ENCODE results near the gene FAN1.

The FAN1 gene

GRCh38 chr15:30921781-30922479 lies 18.2 kb downstream of the FAN1 start:
- no peak for DNase-seq

DNA sequence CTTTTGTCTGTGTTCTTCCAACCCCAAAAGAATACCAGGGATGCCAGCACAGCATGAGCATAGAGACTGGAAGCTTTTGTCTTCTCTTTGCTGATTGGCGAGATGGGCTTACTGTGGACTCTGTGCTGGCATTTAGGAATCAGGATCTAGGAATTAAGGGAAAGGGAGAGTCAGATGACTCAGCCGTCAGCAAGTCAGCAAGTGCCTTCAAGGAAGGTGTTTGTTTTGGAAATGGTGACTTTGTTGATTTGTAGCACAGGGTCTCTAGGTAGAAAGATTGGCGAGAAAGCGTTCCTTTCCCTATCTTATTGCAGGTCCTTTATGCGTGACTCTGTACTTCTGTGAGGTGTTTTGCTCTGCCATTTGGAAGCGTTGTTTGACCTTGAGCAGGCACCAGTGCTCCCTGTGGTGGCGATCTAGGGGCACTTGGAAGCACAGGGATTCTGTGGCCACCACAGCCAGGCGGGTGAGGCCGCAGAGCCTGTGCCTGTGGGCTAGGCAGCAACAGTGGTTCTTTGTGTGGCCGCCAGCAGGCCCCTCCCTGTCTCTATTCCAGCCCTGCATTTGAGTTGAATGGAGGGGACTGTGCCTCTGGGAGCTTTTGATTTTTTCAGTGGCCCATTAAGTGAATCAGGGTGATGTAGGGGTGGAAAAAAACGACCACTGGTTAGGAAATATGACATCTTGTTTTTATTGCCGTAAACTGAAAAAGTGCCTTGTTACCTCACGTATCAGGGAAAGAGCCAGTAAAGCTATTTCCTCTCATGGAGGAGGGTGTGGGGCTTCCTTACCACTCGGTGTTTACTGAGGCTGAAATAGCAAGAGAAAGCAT lies 19.0 kb downstream of the FAN1 start:
- no peak for DNase-seq

GRCh38 chr15:30923429-30923828 lies 19.7 kb downstream of the FAN1 start:
- DNase-seq: no peak

- DNase-seq: no peak
Measured at GRCh38 chr15:30924353-30924752, 20.6 kb downstream of the FAN1 start.

DNA sequence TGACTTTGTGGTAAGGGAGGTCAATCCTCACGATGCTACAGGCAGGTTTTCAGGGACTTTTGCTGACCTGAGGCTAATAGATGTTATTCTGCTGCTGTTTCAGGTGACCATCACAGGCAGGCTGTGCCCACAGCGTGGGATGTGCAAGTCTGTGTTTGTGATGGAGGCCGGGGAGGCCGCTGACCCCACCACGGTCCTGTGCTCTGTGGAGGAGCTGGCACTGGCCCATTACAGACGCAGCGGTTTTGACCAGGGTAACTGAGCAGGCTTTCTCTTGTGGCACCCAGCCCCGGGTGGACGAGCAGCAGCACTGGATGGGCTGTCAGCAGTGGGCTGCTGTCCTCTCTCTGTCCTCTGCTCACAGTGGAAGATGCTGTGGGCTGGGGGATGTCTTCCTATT lies 22.0 kb downstream of the FAN1 start:
- DNase-seq: no peak

DNA sequence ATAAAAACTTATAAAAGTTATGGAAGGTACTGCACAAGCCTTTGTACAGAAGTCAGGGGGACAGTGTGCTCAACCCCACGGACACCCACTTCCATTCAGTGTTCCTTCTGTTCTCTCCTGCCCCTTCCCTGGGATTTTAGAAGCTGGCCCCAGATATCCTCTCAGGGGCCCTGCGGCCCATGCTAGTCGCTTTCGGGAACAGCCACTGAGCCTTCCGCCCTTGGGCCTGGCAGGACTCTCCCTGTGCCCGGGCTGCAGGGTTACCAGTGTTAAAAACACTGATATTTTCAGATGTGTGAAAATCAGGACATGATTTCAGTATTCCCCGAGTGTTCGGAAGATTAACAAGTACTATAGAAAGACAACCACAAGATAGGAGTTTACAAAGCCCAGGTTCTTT lies 22.4 kb downstream of the FAN1 start:
- DNase-seq: no peak

- DNase-seq: no peak
Measured at GRCh38 chr15:30927148-30927761, 23.5 kb downstream of the FAN1 start.

- DNase-seq: no peak
Measured at GRCh38 chr15:30928076-30928475, 24.4 kb downstream of the FAN1 start.

GRCh38 chr15:30929064-30929669 lies 25.5 kb downstream of the FAN1 start:
- no peak for DNase-seq

DNA sequence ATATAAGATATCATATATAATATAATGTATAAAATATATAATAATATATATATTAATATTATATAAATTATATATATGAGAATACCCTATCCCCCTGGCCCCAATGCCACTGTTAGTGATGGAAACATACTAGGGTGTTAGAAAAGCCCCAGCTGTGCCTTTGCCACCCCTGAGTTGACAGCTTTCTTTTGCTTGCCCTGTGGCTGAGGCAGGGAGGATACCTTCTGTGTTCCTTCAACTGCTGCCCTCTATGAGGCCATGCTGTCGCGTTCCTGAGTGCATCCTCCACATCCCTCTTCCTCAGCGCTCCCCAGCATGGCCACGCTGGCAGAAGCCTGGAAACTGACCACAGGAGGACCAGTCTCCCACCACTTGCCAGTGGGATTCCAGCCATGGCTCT lies 26.3 kb downstream of the FAN1 start:
- no peak for DNase-seq

- no peak for DNase-seq
Measured at GRCh38 chr15:30930422-30930821, 26.7 kb downstream of the FAN1 start.

DNA sequence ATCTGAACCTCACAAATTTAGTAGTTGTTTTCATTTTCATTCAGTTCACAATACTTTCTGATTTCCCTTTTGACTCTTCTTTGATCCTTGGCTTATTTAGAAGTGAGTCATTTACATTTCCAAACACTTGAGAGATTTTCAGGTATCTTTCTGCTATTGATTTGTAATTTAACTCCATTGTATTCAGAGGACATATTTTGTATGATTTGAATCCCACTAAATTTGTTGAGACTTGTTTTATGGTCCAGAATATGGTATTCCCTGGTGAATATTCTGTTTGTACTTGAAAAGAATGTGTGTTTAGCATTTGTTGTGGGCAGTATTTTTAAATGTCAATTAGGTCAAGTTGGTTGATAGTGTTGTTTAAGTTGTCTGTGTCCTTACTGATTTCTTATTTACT lies 29.6 kb downstream of the FAN1 start:
- DNase-seq: no peak

- no peak for DNase-seq
Measured at GRCh38 chr15:30939161-30939560, 35.4 kb downstream of the FAN1 start.

GRCh38 chr15:30940359-30940758 lies 36.6 kb downstream of the FAN1 start:
- DNase-seq: no peak

GRCh38 chr15:30941520-30941919 lies 37.8 kb downstream of the FAN1 start:
- DNase-seq: no peak

DNA sequence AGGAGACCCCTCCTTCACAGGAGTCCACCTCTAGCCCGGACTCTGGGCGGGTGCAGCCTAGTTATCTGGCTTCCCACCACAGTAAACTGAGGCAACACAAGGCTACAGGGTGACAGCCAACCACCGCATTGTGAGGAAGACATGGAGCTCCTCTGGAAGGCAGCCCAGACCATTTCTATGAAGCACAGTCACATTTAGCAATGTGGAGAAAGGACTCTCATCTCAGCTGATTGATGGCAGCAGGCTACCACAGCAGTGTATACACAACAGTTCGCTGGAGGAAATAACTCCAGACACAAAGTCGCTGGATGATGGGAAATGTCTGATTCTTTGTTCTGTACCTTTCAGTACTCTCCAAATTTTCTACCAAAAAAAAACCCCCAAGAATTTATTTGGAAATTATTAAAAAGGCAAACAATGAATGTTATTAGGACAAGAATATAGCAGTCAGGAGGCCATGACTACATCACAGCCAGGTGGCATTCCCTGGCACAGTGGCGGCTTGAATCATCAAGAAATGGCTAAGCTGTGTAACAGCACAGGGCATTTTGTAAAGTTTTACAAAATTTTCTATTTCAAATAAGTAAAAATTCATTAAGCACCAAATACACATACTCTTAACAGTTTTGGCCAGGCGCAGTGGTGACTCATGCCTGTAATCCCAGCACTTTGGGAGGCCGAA lies 40.1 kb downstream of the FAN1 start:
- DNase-seq: no peak

DNA sequence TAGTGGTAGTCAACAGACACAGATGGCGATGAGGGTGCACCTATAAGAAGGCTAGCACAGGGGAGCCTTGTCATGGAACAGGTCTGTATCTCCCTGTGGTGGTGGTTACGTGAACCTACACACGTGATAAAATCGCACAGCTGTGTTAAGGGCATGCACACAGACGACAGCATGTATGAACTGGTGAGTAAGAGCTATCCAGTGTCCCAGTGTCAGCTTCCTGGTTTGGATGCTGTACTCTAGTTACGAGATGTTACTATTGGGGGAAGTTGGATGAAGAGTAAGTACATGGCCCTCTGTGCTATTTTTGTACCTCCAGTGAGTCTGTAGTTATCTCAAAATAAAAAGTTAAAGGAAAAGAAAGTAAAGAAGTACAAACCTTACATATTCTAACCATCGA lies 49.5 kb downstream of the FAN1 start:
- DNase-seq: no peak

DNA sequence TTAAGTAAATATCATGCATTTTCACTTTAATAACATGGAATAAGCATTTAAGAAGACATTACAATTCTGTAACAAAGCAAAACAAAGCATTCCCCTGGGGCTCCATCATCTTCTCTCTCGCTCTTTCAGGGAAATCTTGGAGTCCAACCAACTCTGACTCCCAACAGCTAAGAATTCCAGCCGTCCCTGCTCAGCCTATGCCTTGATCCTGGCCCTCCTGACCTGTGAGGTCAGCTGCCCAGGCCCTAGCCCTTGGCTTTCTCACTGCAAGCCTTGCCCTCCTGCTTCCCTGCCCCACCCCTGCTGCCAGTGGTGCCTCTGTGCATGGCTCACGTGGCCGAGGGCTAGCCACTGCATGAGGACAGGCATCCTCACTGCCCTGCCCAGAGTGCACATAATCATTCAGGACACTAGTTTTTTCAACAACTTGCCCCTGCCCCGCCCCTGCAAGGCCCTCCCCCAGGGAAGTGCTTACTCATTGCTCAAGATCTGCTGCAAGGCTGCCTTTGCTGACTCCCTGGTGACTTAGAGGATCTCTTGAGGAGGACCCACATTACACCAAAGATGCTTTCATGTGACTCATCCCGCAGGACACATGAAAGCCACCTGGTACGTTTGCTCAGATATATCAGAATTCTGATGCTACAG lies 50.1 kb downstream of the FAN1 start:
- no peak for DNase-seq

DNA sequence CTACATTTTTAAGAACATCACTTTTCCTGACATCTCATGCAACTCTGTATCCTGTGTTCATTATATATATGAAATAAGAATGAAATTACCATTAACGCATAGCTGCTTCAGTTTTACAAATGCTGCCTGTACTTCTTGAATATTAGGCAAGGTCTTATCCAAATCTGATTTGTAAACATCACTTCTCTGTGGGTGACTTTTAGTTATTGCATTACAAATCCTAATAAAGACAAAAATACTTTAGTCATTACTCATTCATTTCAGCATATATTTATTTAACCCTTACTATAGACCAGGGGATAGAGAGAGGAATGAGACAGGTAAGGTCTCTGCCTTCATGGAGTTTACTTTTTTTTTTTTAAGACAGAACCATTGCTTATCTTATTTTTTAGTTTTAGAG lies 51.0 kb downstream of the FAN1 start:
- DNase-seq: no peak

- no peak for DNase-seq
Measured at GRCh38 chr15:30956216-30957124, 52.8 kb downstream of the FAN1 start.

GRCh38 chr15:30958219-30958618 lies 54.5 kb downstream of the FAN1 start:
- DNase-seq: no peak

Measured in NCI-H1048 (cell line).